Upper lobe of left lung (tissue), 6 donors: ENCODE data around the gene NXPH1. TPM values are rescaled to one million over a fixed set of nuclear protein-coding genes. Genes with fewer than 3 reads are reported as not detected.

Experiments
- ATAC-seq, 2 donors: fragments of 200-7000 bp; cut with Tn5 transposase; one replicate each; pipeline ENCODE4 v1.9.1; 2022; ENCODE audit warnings: mild to moderate bottlenecking in 2 of 2, moderate library complexity in 2 of 2; ENCODE audit not compliant: low FRiP score in 2 of 2
- DNase-seq, 2 donors: peaks; one replicate each; pipeline ENCODE4 v3.0.0-alpha.2; 2019 to 2020
- H3K27ac ChIP-seq, 4 donors: fragments of 200-600 bp; sonication (generic); one replicate each; pipeline ENCODE4 v1.5.1; 2016 to 2019
- H3K27me3 ChIP-seq, 4 donors: fragments of 200-600 bp; sonication (generic); one replicate each; pipeline ENCODE4 v1.5.1; 2017 to 2019
- H3K36me3 ChIP-seq, 4 donors: fragments of 200-600 bp; sonication (generic); one replicate each; pipeline ENCODE4 v1.5.1; 2016 to 2019
- H3K4me1 ChIP-seq, 4 donors: fragments of 200-600 bp; sonication (generic); one replicate each; pipeline ENCODE4 v1.5.1; 2018 to 2019
- H3K4me3 ChIP-seq, 4 donors: fragments of 200-600 bp; sonication (generic); one replicate each; pipeline ENCODE4 v1.5.1; 2017 to 2019; ENCODE audit warnings: mild to moderate bottlenecking in 2 of 4, moderate library complexity in 1 of 4
- H3K9me3 ChIP-seq, 4 donors: fragments of 200-600 bp; sonication (generic); one replicate each; pipeline ENCODE4 v1.5.1; 2018 to 2019
- CTCF ChIP-seq, 6 experiments: fragments of 450-650 bp in 4 of 6; fragments of 200-600 bp in 2 of 6; sonication (generic) in 2 of 6; IDR thresholded peaks; one replicate each; pipeline ENCODE4 v1.5.1; 2016 to 2019; ENCODE audit warnings: antibody characterized with exemption in 6 of 6
- EP300 ChIP-seq, 4 donors: sonication (generic); formaldehyde crosslinking; IDR thresholded peaks; one replicate each; pipeline ENCODE4 v1.5.1; 2017; ENCODE audit warnings: antibody characterized with exemption in 4 of 4, control low read depth in 2 of 4
- POLR2A ChIP-seq, 4 donors: fragments of 450-650 bp; IDR thresholded peaks; one replicate each; pipeline ENCODE4 v1.5.1; 2016 to 2017; ENCODE audit warnings: antibody characterized with exemption in 4 of 4, mild to moderate bottlenecking in 2 of 4
- POLR2AphosphoS5 ChIP-seq, 2 donors: sonication (generic); formaldehyde crosslinking; IDR thresholded peaks; one replicate each; pipeline ENCODE4 v1.5.1; 2017; ENCODE audit warnings: antibody characterized with exemption in 2 of 2
- WGBS, 2 donors: methylation state at CpG; one replicate each; pipeline ENCODE4 v1.1.5; 2017 to 2018; 5-methylcytosine and 5-hydroxymethylcytosine counted together
- total RNA-seq, 6 donors: library from RNA; depleted of rRNA in 4 of 6; stranded (reverse); fragments of >200 nt in 4 of 6; gene quantifications; one replicate each; pipeline versions ENCODE4 v1.1.0 to v1.2.1, GENCODE V29; 2016 to 2021
- donor health status: DM: no; HTN: no; CAD: no; lungs with moderate emphysema.
- donor health status: DM: no; HTN: yes; CAD: no; lungs with severe emphysema.

Gene NXPH1
- total RNA-seq, 6 donors from 2014 or later, result not detected

GRCh38 chr7:8507566-8507965 lies 74.2 kb downstream of the NXPH1 start:
- H3K9me3 ChIP-seq, result no peaks in the 10 kb centered on the region

GRCh38 chr7:8509621-8510020 lies 76.2 kb downstream of the NXPH1 start:
- DNase-seq, result no peak
- no peak overlapping the region for H3K4me3 ChIP-seq
- no peak for ATAC-seq
- H3K9me3 ChIP-seq, result no peaks in the 10 kb centered on the region
- H3K27ac ChIP-seq, result no peak overlapping the region
- WGBS, 2 donors, result 60 to 81% methylated on average over 1 of the region's 1 CpG
- H3K4me1 ChIP-seq, result no peaks in the 10 kb centered on the region
- TF ChIP-seq EP300 (IDR thresholded peaks at IDR 0.05) (no peak), POLR2AphosphoS5 (IDR thresholded peaks at IDR 0.05) (no peak), CTCF (IDR thresholded peaks at IDR 0.05) (no peak), POLR2A (IDR thresholded peaks at IDR 0.05) (no peak)
- H3K36me3 ChIP-seq, result no peaks in the 10 kb centered on the region
- no peaks in the 10 kb centered on the region for H3K27me3 ChIP-seq

More at GRCh38 chr7:8507566-8507965, 74.2 kb downstream of the NXPH1 start:
- TF ChIP-seq CTCF (IDR thresholded peaks at IDR 0.05) (no peak), POLR2A (IDR thresholded peaks at IDR 0.05) (no peak), EP300 (IDR thresholded peaks at IDR 0.05) (no peak), POLR2AphosphoS5 (IDR thresholded peaks at IDR 0.05) (no peak)
- H3K4me1 ChIP-seq, result no peaks in the 10 kb centered on the region
- no peak for DNase-seq
- no peak overlapping the region for H3K27ac ChIP-seq
- WGBS, 2 donors, result 69 to 70% methylated on average over 2 of the region's 2 CpGs
- no peak overlapping the region for H3K4me3 ChIP-seq
- H3K27me3 ChIP-seq, result no peaks in the 10 kb centered on the region
- ATAC-seq, result no peak
- H3K36me3 ChIP-seq, result no peaks in the 10 kb centered on the region

- no peak for TF ChIP-seq POLR2AphosphoS5 (IDR thresholded peaks at IDR 0.05)
- TF ChIP-seq CTCF (IDR thresholded peaks at IDR 0.05), result no peak
- no peak for TF ChIP-seq EP300 (IDR thresholded peaks at IDR 0.05)
- TF ChIP-seq POLR2A (IDR thresholded peaks at IDR 0.05), result no peak
- ATAC-seq, result no peak
- Histone ChIP-seq H3K27ac (no peak overlapping the region), H3K4me1 (no peaks in the 10 kb centered on the region), H3K9me3 (no peaks in the 10 kb centered on the region), H3K27me3 (no peaks in the 10 kb centered on the region), H3K4me3 (no peak overlapping the region), H3K36me3 (no peaks in the 10 kb centered on the region)
- 65 to 75% methylated on average over 2 to 3 of the region's 3 CpGs for WGBS, 2 donors
- DNase-seq, result no peak
Measured at GRCh38 chr7:8511855-8512254, 78.4 kb downstream of the NXPH1 start.

- DNase-seq (no peak), ATAC-seq (no peak)
- no peak for TF ChIP-seq EP300 (IDR thresholded peaks at IDR 0.05)
- no peak for TF ChIP-seq CTCF (IDR thresholded peaks at IDR 0.05)
- TF ChIP-seq POLR2AphosphoS5 (IDR thresholded peaks at IDR 0.05), result no peak
- no peak for TF ChIP-seq POLR2A (IDR thresholded peaks at IDR 0.05)
- Histone ChIP-seq H3K27ac (no peak overlapping the region), H3K27me3 (no peaks in the 10 kb centered on the region), H3K4me3 (no peak overlapping the region), H3K36me3 (no peaks in the 10 kb centered on the region), H3K4me1 (no peaks in the 10 kb centered on the region), H3K9me3 (no peaks in the 10 kb centered on the region)
- WGBS, 2 donors, result 41 to 55% methylated on average over 3 of the region's 3 CpGs
Measured at GRCh38 chr7:8514781-8515519, 81.5 kb downstream of the NXPH1 start.

- Histone ChIP-seq H3K4me1 (no peaks in the 10 kb centered on the region), H3K27ac (no peak overlapping the region), H3K27me3 (no peaks in the 10 kb centered on the region), H3K4me3 (no peak overlapping the region), H3K9me3 (no peaks in the 10 kb centered on the region), H3K36me3 (no peaks in the 10 kb centered on the region)
- TF ChIP-seq POLR2AphosphoS5 (IDR thresholded peaks at IDR 0.05), result no peak
- no peak for TF ChIP-seq POLR2A (IDR thresholded peaks at IDR 0.05)
- TF ChIP-seq EP300 (IDR thresholded peaks at IDR 0.05), result no peak
- TF ChIP-seq CTCF (IDR thresholded peaks at IDR 0.05), result no peak
- DNase-seq (no peak), ATAC-seq (no peak)
- 71 to 75% methylated on average over 5 of the region's 5 CpGs for WGBS, 2 donors
Measured at GRCh38 chr7:8515640-8516185, 82.3 kb downstream of the NXPH1 start.
